Keratinocyte (primary cell): ENCODE data around the gene SELENOV. TPM values are rescaled to one million over a fixed set of nuclear protein-coding genes. Genes with fewer than 3 reads are reported as not detected.

Source experiments
- DNase-seq: peaks from one replicate; pipeline ENCODE4 v3.0.0-alpha.2; 2011; ENCODE audit warnings: low read depth, missing footprints, low spot score
- FAIRE-seq: peaks from 2 replicates; lab custom pipeline; 2011; peaks lifted over from hg19 to GRCh38; lab: Jason Lieb, UNC
- H2AFZ ChIP-seq: 2 replicates; pipeline ENCODE4 v1.6.0; 2012; ENCODE audit warnings: low read length, control low read depth, inconsistent platforms; ENCODE audit not compliant: control insufficient read depth
- H3K27ac ChIP-seq: 2 replicates; pipeline ENCODE4 v1.5.1; 2011; ENCODE audit warnings: low read length; ENCODE audit not compliant: control insufficient read depth, insufficient read depth
- H3K27me3 ChIP-seq: 3 replicates; pipeline ENCODE4 v1.6.0; 2011; ENCODE audit warnings: low read length; ENCODE audit not compliant: control insufficient read depth, insufficient read depth; ENCODE audit errors: extremely low read depth
- H3K36me3 ChIP-seq, 2 experiments: 2 replicates in 1 of 2; 3 replicates in 1 of 2; pipeline ENCODE4 v1.5.1; 2011; ENCODE audit warnings: low read length in 2 of 2, mild to moderate bottlenecking in 1 of 2; ENCODE audit not compliant: control insufficient read depth in 2 of 2, insufficient read depth in 2 of 2; ENCODE audit errors: extremely low read depth in 1 of 2
- H3K4me1 ChIP-seq: 3 replicates; pipeline ENCODE4 v1.5.1; 2011; ENCODE audit warnings: low read length; ENCODE audit not compliant: control insufficient read depth, insufficient read depth; ENCODE audit errors: extremely low read depth
- H3K4me2 ChIP-seq: 3 replicates; pipeline ENCODE4 v1.6.0; 2011; ENCODE audit warnings: low read depth, low read length; ENCODE audit not compliant: control insufficient read depth, insufficient read depth; ENCODE audit errors: extremely low read depth
- H3K4me3 ChIP-seq, 3 experiments: fragments of 200-600 bp in 1 of 3; sonication (generic) in 1 of 3; 2 replicates in 2 of 3; 3 replicates in 1 of 3; pipeline ENCODE4 v1.5.1; 2011 to 2016; ENCODE audit warnings: low read length in 3 of 3, mild to moderate bottlenecking in 3 of 3, control low read depth in 2 of 3, inconsistent platforms in 1 of 3, low read depth in 1 of 3, mixed read lengths in 1 of 3, mixed run types in 1 of 3, moderate library complexity in 1 of 3; ENCODE audit not compliant: control insufficient read depth in 2 of 3, insufficient read depth in 2 of 3; ENCODE audit errors: extremely low read depth in 1 of 3
- H3K79me2 ChIP-seq: 2 replicates; pipeline ENCODE4 v1.6.0; 2012; ENCODE audit warnings: low read length; ENCODE audit not compliant: control insufficient read depth, insufficient read depth
- H3K9ac ChIP-seq: 3 replicates; pipeline ENCODE4 v1.6.0; 2011; ENCODE audit warnings: low read length; ENCODE audit not compliant: control insufficient read depth, insufficient read depth; ENCODE audit errors: extremely low read depth
- H3K9me1 ChIP-seq: 3 replicates; pipeline ENCODE4 v1.6.0; 2011; ENCODE audit warnings: low read length; ENCODE audit not compliant: control insufficient read depth, insufficient read depth; ENCODE audit errors: extremely low read depth
- H3K9me3 ChIP-seq: 2 replicates; pipeline ENCODE4 v1.5.1; 2012; ENCODE audit warnings: low read depth, low read length; ENCODE audit not compliant: control insufficient read depth
- H4K20me1 ChIP-seq: 3 replicates; pipeline ENCODE4 v1.6.0; 2011; ENCODE audit warnings: low read length; ENCODE audit not compliant: control insufficient read depth, insufficient read depth; ENCODE audit errors: extremely low read depth
- CTCF ChIP-seq, 3 experiments: IDR thresholded peaks in 1 of 3; conservative IDR thresholded peaks in 1 of 3; optimal IDR thresholded peaks in 1 of 3; 2 replicates in 2 of 3; 3 replicates in 1 of 3; pipeline versions ENCODE3 to v1.5.1; 2011; ENCODE audit warnings: low read length in 3 of 3, mild to moderate bottlenecking in 3 of 3, moderate library complexity in 2 of 3, control low read depth in 1 of 3, inconsistent platforms in 1 of 3; ENCODE audit not compliant: insufficient read depth in 2 of 3; ENCODE audit errors: extremely low read depth in 1 of 3
- EZH2 ChIP-seq: IDR thresholded peaks from one replicate; pipeline ENCODE4 v1.6.1; 2012; ENCODE audit warnings: inconsistent platforms, mild to moderate bottlenecking, low read length, moderate library complexity
- dilution Hi-C: fragments of 300-500 bp; cut with MboI; formaldehyde crosslinking; loops from one replicate; pipeline ENCODE4 v1.7.0; 2020; ENCODE audit warnings: low sequenced_read_pairs; ENCODE audit not compliant: extremely low pct_ligation_motif_present
- polyA plus RNA-seq, 5 experiments: library from polyadenylated mRNA; depleted of rRNA in 3 of 5; stranded (reverse) in 3 of 5; stranded (forward) in 1 of 5; unstranded in 1 of 5; fragments of >200 nt; gene quantifications; 1 replicate in 1 of 5; 2 replicates in 3 of 5; 3 replicates in 1 of 5; pipeline versions ENCODE4 v1.2.1 to v1.2.3, GENCODE V29; 2011 to 2012; ENCODE audit warnings: missing spikeins in 2 of 5, low read depth in 1 of 5, low replicate concordance in 1 of 5

SELENOV gene
- polyA plus RNA-seq, 1 donor (not counting 4 experiments of a cell fraction or from before 2014, with no cell fraction given) = not detected

DNA sequence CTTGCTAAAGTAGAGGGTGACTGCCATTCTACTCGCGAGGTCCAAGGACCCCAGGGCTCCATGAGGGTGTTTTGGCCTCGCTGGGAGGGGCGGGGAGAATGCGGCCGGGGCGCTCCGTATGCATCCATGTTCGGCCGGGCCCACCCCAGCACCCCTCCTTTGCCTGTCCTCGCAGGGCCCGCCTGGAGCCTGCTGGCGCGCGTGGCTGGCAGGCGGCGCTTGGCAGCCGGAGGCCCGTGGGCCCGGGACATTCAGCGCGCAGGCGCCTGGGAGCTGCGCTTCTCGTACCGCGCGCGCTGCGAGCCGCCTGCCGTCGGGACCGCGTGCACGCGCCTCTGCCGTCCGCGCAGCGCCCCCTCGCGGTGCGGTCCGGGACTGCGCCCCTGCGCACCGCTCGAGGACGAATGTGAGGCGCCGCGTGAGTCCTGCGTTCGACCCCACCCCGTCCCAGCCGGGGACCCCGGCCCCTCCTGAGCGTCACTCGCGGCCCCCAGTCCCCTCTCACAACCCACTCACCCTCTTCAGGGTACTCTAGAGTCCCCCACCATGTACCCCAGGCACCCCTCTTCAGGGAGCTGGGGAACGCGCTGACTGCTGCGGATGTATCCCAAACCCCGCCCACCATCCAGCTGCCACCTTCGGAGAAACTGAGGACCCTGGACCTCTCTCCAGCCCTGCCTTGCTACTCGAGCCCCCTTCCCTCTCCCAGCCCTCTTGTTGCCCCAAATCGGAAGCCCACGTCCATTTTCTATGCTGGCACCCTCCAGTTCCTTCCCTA, 12.1 kb upstream of the SELENOV start:
- Histone ChIP-seq H3K9ac (no peak overlapping the region), H4K20me1 (no peaks in the 10 kb centered on the region), H3K9me3 (no peaks in the 10 kb centered on the region), H3K27me3 (peaks cover 64% of the 10 kb centered on the region), H3K79me2 (no peaks in the 10 kb centered on the region), H3K4me1 (peaks cover 9% of the 10 kb centered on the region), H3K27ac (no peak overlapping the region), H3K36me3 (no peaks in the 10 kb centered on the region), H2AFZ (peak overlapping the region; percentile 12), H3K9me1 (peaks cover 2% of the 10 kb centered on the region), H3K4me3 (no peak overlapping the region), H3K4me2 (no peak overlapping the region)
- DNase-seq (no peak), FAIRE-seq (no peak)
- dilution Hi-C loops = no loop called here
- TF ChIP-seq CTCF (optimal IDR thresholded peaks at IDR 0.05 in 1 of 3, IDR thresholded peaks at IDR 0.05 in 1 of 3, conservative IDR thresholded peaks at IDR 0.05 in 1 of 3; ENCODE audit: extremely low read depth in 1 of 3, insufficient read depth in 2 of 3, low read length in 3 of 3) (peak; percentile 57 to 89 (median 73)), EZH2 (no peak)

DNA sequence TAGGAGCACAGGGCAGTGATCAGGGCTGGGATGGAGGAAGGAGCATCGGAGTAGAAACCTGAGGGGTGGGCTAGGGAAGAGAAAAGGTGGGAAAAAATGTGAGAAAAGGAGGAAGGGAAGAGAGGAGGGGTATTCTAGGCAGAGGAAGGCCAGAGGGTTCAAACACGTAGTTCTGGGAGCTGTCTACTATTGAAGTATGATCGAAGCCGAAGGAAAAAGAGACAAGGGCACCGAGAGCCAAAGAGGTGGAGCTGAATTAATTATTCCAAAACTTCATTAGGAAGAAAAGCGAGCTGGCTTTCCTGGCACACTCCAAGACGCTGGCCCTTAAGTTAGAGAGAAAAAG, 8.4 kb upstream of the SELENOV start:
- Histone ChIP-seq H3K4me2 (peak overlapping the region; percentile 68), H3K9me3 (no peaks in the 10 kb centered on the region), H3K9me1 (peaks cover 2% of the 10 kb centered on the region), H3K4me3 (peak overlapping the region in 2 of 3 experiments; percentile 12 to 68), H3K4me1 (peaks cover 3% of the 10 kb centered on the region), H3K79me2 (no peaks in the 10 kb centered on the region), H3K27me3 (peaks cover 38% of the 10 kb centered on the region), H3K27ac (no peak overlapping the region), H3K9ac (no peak overlapping the region), H3K36me3 (no peaks in the 10 kb centered on the region), H4K20me1 (no peaks in the 10 kb centered on the region), H2AFZ (peak overlapping the region; percentile 66)
- TF ChIP-seq EZH2 (no peak), CTCF (optimal IDR thresholded peaks at IDR 0.05 in 1 of 3, IDR thresholded peaks at IDR 0.05 in 1 of 3, conservative IDR thresholded peaks at IDR 0.05 in 1 of 3; ENCODE audit: extremely low read depth in 1 of 3, insufficient read depth in 2 of 3, low read length in 3 of 3) (no peak)
- FAIRE-seq = no peak
- DNase-seq = no peak
- dilution Hi-C loops = no loop called here
